Activated CD4-positive, alpha-beta T cell treated with anti-CD3 and anti-CD28 coated beads, Interleukin-2, amount 50 U/mL, for 16 hours (primary cell): Measurements from ENCODE around the gene TMA7.

Experiments
- DNase-seq: peaks from one replicate; pipeline ENCODE4 v3.0.0-alpha.2; 2020

TMA7 gene

GRCh38 chr3:48409291-48410201 lies 30.5 kb upstream of the TMA7 start:
- no peak for DNase-seq

- DNase-seq, result no peak
These were observed 29.6 kb upstream of the TMA7 start for GRCh38 chr3:48410205-48411040.

- no peak for DNase-seq
These were observed 28.9 kb upstream of the TMA7 start for GRCh38 chr3:48411041-48411588.

- no peak for DNase-seq
These were observed 28.3 kb upstream of the TMA7 start for GRCh38 chr3:48411606-48412374.

GRCh38 chr3:48412375-48413001 lies 27.6 kb upstream of the TMA7 start:
- no peak for DNase-seq

GRCh38 chr3:48413086-48413485 lies 27.0 kb upstream of the TMA7 start:
- no peak for DNase-seq

- no peak for DNase-seq
These were observed 26.4 kb upstream of the TMA7 start for GRCh38 chr3:48413611-48414010.

GRCh38 chr3:48414376-48415250 lies 25.4 kb upstream of the TMA7 start:
- no peak for DNase-seq

GRCh38 chr3:48415251-48415953 lies 24.7 kb upstream of the TMA7 start:
- no peak for DNase-seq

GRCh38 chr3:48416091-48416505 lies 24.0 kb upstream of the TMA7 start:
- DNase-seq, result no peak

- DNase-seq, result no peak
These were observed 23.5 kb upstream of the TMA7 start for GRCh38 chr3:48416546-48416945.

GRCh38 chr3:48417529-48418108 lies 22.4 kb upstream of the TMA7 start:
- no peak for DNase-seq

- DNase-seq, result no peak
These were observed 21.9 kb upstream of the TMA7 start for GRCh38 chr3:48418140-48418539.

GRCh38 chr3:48418651-48419050 lies 21.4 kb upstream of the TMA7 start:
- no peak for DNase-seq

- DNase-seq, result no peak
These were observed 20.9 kb upstream of the TMA7 start for GRCh38 chr3:48419149-48419548.

- no peak for DNase-seq
These were observed 20.5 kb upstream of the TMA7 start for GRCh38 chr3:48419597-48419996.

GRCh38 chr3:48420561-48420960 lies 19.5 kb upstream of the TMA7 start:
- DNase-seq, result no peak

- DNase-seq, result no peak
These were observed 17.8 kb upstream of the TMA7 start for GRCh38 chr3:48422272-48422671.

- no peak for DNase-seq
These were observed 17.4 kb upstream of the TMA7 start for GRCh38 chr3:48422681-48423080.

- no peak for DNase-seq
These were observed 16.7 kb upstream of the TMA7 start for GRCh38 chr3:48423241-48423882.
